Endothelial cell of umbilical vein (primary cell): ENCODE data around the gene CKLF. TPM values are rescaled to one million over a fixed set of nuclear protein-coding genes. Genes with fewer than 3 reads are reported as not detected.

ENCODE experiments used
- BruUV-seq: library from RNA; stranded (reverse); fragments of 400-500 nt; replicated peaks from 2 replicates; lab custom pipeline; 2021; lab: Mats Ljungman, UMichigan
- CTCF ChIA-PET: fragments of 300-600, 350-600 bp; sonication (Branson Sonifier 250); formaldehyde crosslinking; loops from one replicate; lab custom pipeline; 2021; ENCODE audit warnings: antibody characterized with exemption, inconsistent platforms; lab: Charles Lee
- POLR2A ChIA-PET: fragments of 300-600, 350-600 bp; sonication (Branson Sonifier 250); formaldehyde crosslinking; loops from one replicate; lab custom pipeline; 2021; ENCODE audit warnings: antibody characterized with exemption, inconsistent platforms; lab: Charles Lee
- DNase-seq: peaks from one replicate; pipeline ENCODE4 v3.0.0-alpha.2; 2011; ENCODE audit warnings: low read depth, low spot score
- FAIRE-seq: peaks from 2 replicates; lab custom pipeline; 2011; peaks lifted over from hg19 to GRCh38; lab: Jason Lieb, UNC
- H2AFZ ChIP-seq: 2 replicates; pipeline ENCODE4 v1.6.0; 2012; ENCODE audit warnings: low read depth, low read length, control low read depth, inconsistent platforms
- H3K27ac ChIP-seq: 2 replicates; pipeline ENCODE4 v1.5.1; 2011; ENCODE audit warnings: low read depth, mild to moderate bottlenecking, control low read depth, low read length, moderate library complexity; ENCODE audit not compliant: insufficient read depth
- H3K27me3 ChIP-seq, 2 experiments: 2 replicates each; pipeline versions ENCODE4 v1.6.0 to v1.6.1; 2011; ENCODE audit warnings: low read length in 2 of 2, mixed read lengths in 1 of 2; ENCODE audit not compliant: control insufficient read depth in 2 of 2, insufficient read depth in 2 of 2
- H3K36me3 ChIP-seq, 2 experiments: 2 replicates in 1 of 2; 3 replicates in 1 of 2; pipeline ENCODE4 v1.5.1; 2011; ENCODE audit warnings: low read length in 2 of 2, mild to moderate bottlenecking in 1 of 2, moderate library complexity in 1 of 2; ENCODE audit not compliant: control insufficient read depth in 2 of 2, insufficient read depth in 2 of 2; ENCODE audit errors: extremely low read depth in 1 of 2
- H3K4me1 ChIP-seq: 3 replicates; pipeline ENCODE4 v1.5.1; 2011; ENCODE audit warnings: mild to moderate bottlenecking, low read length; ENCODE audit not compliant: control insufficient read depth, insufficient read depth; ENCODE audit errors: extremely low read depth
- H3K4me2 ChIP-seq: 2 replicates; pipeline ENCODE4 v1.6.1; 2011; ENCODE audit warnings: low read length, control low read depth, mixed read lengths; ENCODE audit not compliant: insufficient read depth
- H3K4me3 ChIP-seq, 3 experiments: fragments of 200-600 bp in 1 of 3; sonication (generic), shearing (Covaris generic) in 1 of 3; replicated peaks in 1 of 3; 2 replicates each; pipeline ENCODE4 v1.5.1; 2011 to 2016; ENCODE audit warnings: control low read depth in 3 of 3, low read length in 3 of 3, mild to moderate bottlenecking in 2 of 3, inconsistent platforms in 1 of 3, low read depth in 1 of 3, moderate library complexity in 1 of 3; ENCODE audit not compliant: insufficient read depth in 1 of 3
- H3K79me2 ChIP-seq: 2 replicates; pipeline ENCODE4 v1.6.0; 2012; ENCODE audit warnings: low read length, inconsistent platforms; ENCODE audit not compliant: control insufficient read depth, insufficient read depth
- H3K9ac ChIP-seq: replicated peaks from 2 replicates; pipeline ENCODE3; 2011; ENCODE audit warnings: low read length, control low read depth; ENCODE audit not compliant: insufficient read depth; ENCODE audit errors: extremely low read depth
- H3K9me1 ChIP-seq: replicated peaks from 3 replicates; pipeline ENCODE4 v1.6.0; 2011; ENCODE audit warnings: mild to moderate bottlenecking, low read length; ENCODE audit not compliant: control insufficient read depth, insufficient read depth; ENCODE audit errors: extremely low read depth
- H3K9me3 ChIP-seq: replicated peaks from 2 replicates; pipeline ENCODE4 v1.5.1; 2012; ENCODE audit warnings: low read length, inconsistent platforms; ENCODE audit not compliant: control insufficient read depth, insufficient read depth
- H4K20me1 ChIP-seq: replicated peaks from 2 replicates; pipeline ENCODE3; 2011; ENCODE audit warnings: mild to moderate bottlenecking, low read length; ENCODE audit not compliant: control insufficient read depth, insufficient read depth; ENCODE audit errors: extremely low read depth
- EZH2 ChIP-seq: IDR thresholded peaks from 2 replicates; pipeline ENCODE4 v1.6.1; 2012; ENCODE audit warnings: borderline replicate concordance, low read depth, mild to moderate bottlenecking, moderate library complexity, low read length, inconsistent platforms; ENCODE audit not compliant: severe bottlenecking
- FOS ChIP-seq: IDR thresholded peaks from 2 replicates; pipeline ENCODE4 v1.6.1; 2011; ENCODE audit warnings: mild to moderate bottlenecking, low read length, moderate library complexity, borderline replicate concordance; ENCODE audit not compliant: insufficient read depth
- GATA2 ChIP-seq: IDR thresholded peaks from 2 replicates; pipeline ENCODE4 v1.7.0; 2011; ENCODE audit warnings: low read depth, mild to moderate bottlenecking, moderate library complexity, mixed read lengths, low read length; ENCODE audit not compliant: insufficient read length, insufficient read depth
- JUN ChIP-seq: IDR thresholded peaks from 2 replicates; pipeline ENCODE4 v1.6.1; 2011; ENCODE audit warnings: borderline replicate concordance, low read depth; ENCODE audit not compliant: insufficient read length, insufficient read depth
- POLR2AphosphoS5 ChIP-seq: IDR thresholded peaks from 2 replicates; pipeline ENCODE4 v1.6.1; 2012; ENCODE audit warnings: low read depth, mild to moderate bottlenecking, control low read depth, low read length, moderate library complexity; ENCODE audit not compliant: insufficient read depth
- dilution Hi-C: fragments of 300-500 bp; cut with MboI; formaldehyde crosslinking; loops from one replicate; pipeline ENCODE4 v1.15.0; 2019; ENCODE audit warnings: low sequenced_read_pairs; ENCODE audit not compliant: extremely low pct_ligation_motif_present
- intact Hi-C: fragments of 100-400 bp; cut with micrococcal nuclease; formaldehyde crosslinking; loops from one replicate; pipeline ENCODE4 v1.10.0; 2022
- polyA plus RNA-seq, 4 experiments: library from polyadenylated mRNA; depleted of rRNA in 3 of 4; stranded (reverse) in 3 of 4; unstranded in 1 of 4; fragments of >200 nt; gene quantifications; 2 replicates each; pipeline versions ENCODE4 v1.2.1 to v1.2.3, GENCODE V29; 2011 to 2012; ENCODE audit warnings: missing spikeins in 1 of 4
- total RNA-seq: library from RNA; stranded (reverse); gene quantifications from 2 replicates; pipeline ENCODE4 v1.2.3, GENCODE V29; 2021
- TF ChIP-seq, protein P1 (sequence below), 2 donors: IDR thresholded peaks; 1 replicate in 1 of 2; 2 replicates in 1 of 2; pipeline ENCODE4 v1.5.1; 2011; ENCODE audit warnings: low read length in 2 of 2, mild to moderate bottlenecking in 2 of 2, moderate library complexity in 2 of 2, control low read depth in 1 of 2, inconsistent platforms in 1 of 2, low read depth in 1 of 2; ENCODE audit not compliant: insufficient read depth in 1 of 2; ENCODE audit errors: extremely low read depth in 1 of 2
- TF ChIP-seq, protein P2 (sequence below): IDR thresholded peaks from 2 replicates; pipeline ENCODE4 v1.6.1; 2011; ENCODE audit not compliant: insufficient read depth, insufficient read length

The CKLF gene
- total and polyA plus RNA-seq, 2 donors (not counting 3 experiments of a cell fraction or from before 2014, with no cell fraction given): 80.0 to 209 TPM

DNA sequence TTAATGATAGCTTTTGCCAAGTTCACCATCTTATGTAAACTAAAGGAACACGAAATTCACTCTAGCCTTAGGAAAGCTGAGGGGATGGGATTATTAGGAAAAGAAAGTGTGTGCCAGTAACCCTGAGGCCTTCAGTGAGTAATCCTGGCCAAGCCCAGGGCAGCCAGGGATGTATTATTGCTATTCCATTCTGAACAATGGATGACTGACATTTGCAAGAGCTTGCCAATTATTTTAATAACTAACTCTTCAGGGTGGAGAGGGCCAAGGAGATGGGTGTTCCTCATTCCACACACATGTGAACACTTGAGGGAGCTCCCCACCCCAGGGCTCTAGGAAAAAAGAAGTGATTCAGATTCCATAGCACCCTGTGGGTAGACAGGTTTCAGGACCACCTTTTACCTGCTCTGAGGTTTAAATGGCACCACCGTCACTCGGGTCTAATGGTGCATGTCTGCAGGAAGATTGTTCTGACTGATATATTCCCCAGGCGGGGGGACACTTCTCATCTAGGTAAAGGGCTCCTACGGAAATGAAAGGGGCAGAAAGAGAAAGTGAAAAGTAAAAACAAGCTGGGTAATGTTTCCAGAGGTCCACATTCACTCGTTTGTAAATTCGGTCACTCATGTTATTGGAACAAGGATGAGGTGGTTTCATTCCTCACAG is 44.0 kb upstream of the CKLF start:
- TF ChIP-seq, protein P1, sequence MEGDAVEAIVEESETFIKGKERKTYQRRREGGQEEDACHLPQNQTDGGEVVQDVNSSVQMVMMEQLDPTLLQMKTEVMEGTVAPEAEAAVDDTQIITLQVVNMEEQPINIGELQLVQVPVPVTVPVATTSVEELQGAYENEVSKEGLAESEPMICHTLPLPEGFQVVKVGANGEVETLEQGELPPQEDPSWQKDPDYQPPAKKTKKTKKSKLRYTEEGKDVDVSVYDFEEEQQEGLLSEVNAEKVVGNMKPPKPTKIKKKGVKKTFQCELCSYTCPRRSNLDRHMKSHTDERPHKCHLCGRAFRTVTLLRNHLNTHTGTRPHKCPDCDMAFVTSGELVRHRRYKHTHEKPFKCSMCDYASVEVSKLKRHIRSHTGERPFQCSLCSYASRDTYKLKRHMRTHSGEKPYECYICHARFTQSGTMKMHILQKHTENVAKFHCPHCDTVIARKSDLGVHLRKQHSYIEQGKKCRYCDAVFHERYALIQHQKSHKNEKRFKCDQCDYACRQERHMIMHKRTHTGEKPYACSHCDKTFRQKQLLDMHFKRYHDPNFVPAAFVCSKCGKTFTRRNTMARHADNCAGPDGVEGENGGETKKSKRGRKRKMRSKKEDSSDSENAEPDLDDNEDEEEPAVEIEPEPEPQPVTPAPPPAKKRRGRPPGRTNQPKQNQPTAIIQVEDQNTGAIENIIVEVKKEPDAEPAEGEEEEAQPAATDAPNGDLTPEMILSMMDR (IDR thresholded peaks at IDR 0.05; ENCODE audit: extremely low read depth in 1 of 2, insufficient read depth in 1 of 2, low read depth in 1 of 2, low read length in 2 of 2): no peak
- TF ChIP-seq FOS (no peak), JUN (no peak), GATA2 (no peak), EZH2 (no peak), POLR2AphosphoS5 (no peak)
- TF ChIP-seq, protein P2, sequence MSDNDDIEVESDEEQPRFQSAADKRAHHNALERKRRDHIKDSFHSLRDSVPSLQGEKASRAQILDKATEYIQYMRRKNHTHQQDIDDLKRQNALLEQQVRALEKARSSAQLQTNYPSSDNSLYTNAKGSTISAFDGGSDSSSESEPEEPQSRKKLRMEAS: no peak
- no TSS peak for BruUV-seq
- no peaks in the 10 kb centered on the region for H3K79me2 ChIP-seq
- no peaks in the 10 kb centered on the region for H3K36me3 ChIP-seq
- intact Hi-C loops (no loop called here), dilution Hi-C loops (no loop called here)
- no peaks in the 10 kb centered on the region for H3K9me1 ChIP-seq
- peaks cover 39% of the 10 kb centered on the region for H3K4me1 ChIP-seq
- H3K4me2 ChIP-seq: no peak overlapping the region
- H3K4me3 ChIP-seq: no peak overlapping the region
- H3K9me3 ChIP-seq: no peaks in the 10 kb centered on the region
- no peak overlapping the region for H3K9ac ChIP-seq
- FAIRE-seq (peak; percentile 90), DNase-seq (peak; percentile 87)
- no peaks in the 10 kb centered on the region for H4K20me1 ChIP-seq
- ChIA-PET CTCF (interaction anchor here (0.7 to 2.0 kb wide), 19 partner anchors 9 to 166 kb away, joined by 3 to 8 read pairs (median 3); partner anchors contain the start of gene CKLF), POLR2A (no interaction called here)
- no peak overlapping the region for H2AFZ ChIP-seq
- peak overlapping the region; percentile 24 for H3K27ac ChIP-seq
- H3K27me3 ChIP-seq: no peaks in the 10 kb centered on the region
